Activated naive CD4-positive, alpha-beta T cell treated with anti-CD3 and anti-CD28 coated beads, Interleukin-2, amount 50 U/mL, for 16 hours (primary cell): Measurements from ENCODE around the gene NUDT4.
"Not testable (repeated sequence)": the region's sequence is repeated elsewhere in the genome, so short reads cannot be mapped to it uniquely, and the experiment has no call there.

Experiments
- DNase-seq: peaks from one replicate; pipeline ENCODE4 v3.0.0-alpha.2; 2020

Gene NUDT4

GRCh38 chr12:93429852-93430251 lies 52.1 kb downstream of the NUDT4 start:
- no peak for DNase-seq

- no peak for DNase-seq
These were observed 52.6 kb downstream of the NUDT4 start for GRCh38 chr12:93430280-93430679.

GRCh38 chr12:93432031-93432430 lies 54.3 kb downstream of the NUDT4 start:
- not testable (repeated sequence) for DNase-seq

GRCh38 chr12:93434256-93434865 lies 56.6 kb downstream of the NUDT4 start:
- no peak for DNase-seq

- DNase-seq, result no peak
These were observed 60.7 kb downstream of the NUDT4 start for GRCh38 chr12:93438266-93439050.

- DNase-seq, result no peak
These were observed 62.5 kb downstream of the NUDT4 start for GRCh38 chr12:93440043-93440835.

- DNase-seq, result peak; percentile 32
These were observed 63.4 kb downstream of the NUDT4 start for GRCh38 chr12:93441081-93441616.

GRCh38 chr12:93441617-93442410 lies 64.1 kb downstream of the NUDT4 start, which contains the start of gene UBE2N:
Gene UBE2N (minus strand): TSS chr12:93441947. CDS start chr12:93441884, 63 bp downstream.
- DNase-seq, result peak; percentile 98

GRCh38 chr12:93442411-93443340 lies 65.0 kb downstream of the NUDT4 start:
- DNase-seq, result no peak

GRCh38 chr12:93443576-93443975 lies 65.9 kb downstream of the NUDT4 start:
- DNase-seq, result no peak

GRCh38 chr12:93447555-93448290 lies 70.0 kb downstream of the NUDT4 start:
- peak; percentile 35 for DNase-seq

GRCh38 chr12:93448796-93449195 lies 71.1 kb downstream of the NUDT4 start:
- no peak for DNase-seq

- DNase-seq, result no peak
These were observed 71.6 kb downstream of the NUDT4 start for GRCh38 chr12:93449277-93449676.

GRCh38 chr12:93451423-93452158 lies 73.9 kb downstream of the NUDT4 start:
- no peak for DNase-seq

GRCh38 chr12:93453633-93454032 lies 75.9 kb downstream of the NUDT4 start:
- DNase-seq, result no peak

GRCh38 chr12:93456077-93456476 lies 78.4 kb downstream of the NUDT4 start:
- no peak for DNase-seq
